GM21515 (cell line): ENCODE data around the gene CFAP65.

Experiments used
- ATAC-seq: cut with Tn5 transposase; IDR thresholded peaks from one replicate; pipeline ENCODE4 v1.9.1; 2021; ENCODE audit not compliant: unreplicated experiment

Gene CFAP65

DNA sequence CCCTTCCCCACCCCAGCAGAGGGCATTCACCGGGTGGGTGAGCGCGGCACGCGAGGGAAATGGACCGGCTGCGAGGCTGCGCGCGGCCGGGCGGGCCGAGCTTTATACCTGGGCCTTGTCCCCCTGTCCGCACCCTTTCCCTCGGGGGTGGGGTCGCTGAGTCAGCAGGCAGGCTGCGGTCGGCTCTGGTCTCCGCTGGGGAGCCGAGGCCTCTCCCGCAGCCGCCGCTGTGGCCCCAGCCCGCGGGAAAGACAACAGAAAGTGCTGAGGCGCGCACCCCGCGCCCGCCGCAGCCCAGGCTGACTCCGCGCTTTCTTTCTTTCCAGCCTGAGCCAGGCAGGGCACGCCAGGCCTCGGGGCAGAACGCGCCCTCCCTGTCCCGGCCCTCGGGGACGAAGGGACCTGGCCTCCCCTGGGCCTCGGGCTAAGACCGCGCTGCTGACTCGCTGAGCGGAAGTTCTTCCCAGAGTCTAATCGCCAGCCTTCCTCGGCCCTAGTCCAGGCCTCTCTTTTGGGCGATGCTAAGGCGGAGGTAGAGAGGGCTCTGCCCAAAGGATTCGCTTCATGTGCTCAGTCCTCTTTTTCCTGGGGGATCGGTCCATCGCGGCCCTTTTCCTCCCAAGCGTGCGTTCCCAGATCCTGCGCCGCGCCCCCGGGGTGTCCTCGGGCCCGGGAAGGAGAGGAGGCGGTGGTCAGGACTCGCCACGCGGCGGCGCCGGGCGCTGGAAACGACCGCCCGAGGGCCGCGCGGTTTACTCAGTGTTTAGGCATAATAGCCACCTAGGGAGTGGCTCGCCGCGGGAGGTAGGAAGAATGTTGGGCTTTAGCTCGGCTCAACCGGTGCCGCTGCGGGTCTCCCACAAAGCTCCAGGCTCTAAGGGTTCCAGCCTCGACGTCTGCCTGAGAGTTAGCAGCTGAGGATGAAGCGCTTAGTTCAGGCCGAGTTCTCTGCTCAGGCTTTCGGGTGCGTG lies 47.7 kb downstream of the CFAP65 start, which contains the start of gene CRYBA2:
TSS of gene CRYBA2 (minus strand) at position 78 of the 971 bp plus-strand sequence. CDS start 246 bp downstream, outside the sequence.
- ATAC-seq: no peak

- no peak for ATAC-seq
Observed at GRCh38 chr2:218992703-218993344, 48.5 kb downstream of the CFAP65 start.

GRCh38 chr2:218992196-218992595 lies 49.1 kb downstream of the CFAP65 start:
- ATAC-seq: no peak

- no peak for ATAC-seq
Observed at GRCh38 chr2:218991674-218992168, 49.6 kb downstream of the CFAP65 start.

DNA sequence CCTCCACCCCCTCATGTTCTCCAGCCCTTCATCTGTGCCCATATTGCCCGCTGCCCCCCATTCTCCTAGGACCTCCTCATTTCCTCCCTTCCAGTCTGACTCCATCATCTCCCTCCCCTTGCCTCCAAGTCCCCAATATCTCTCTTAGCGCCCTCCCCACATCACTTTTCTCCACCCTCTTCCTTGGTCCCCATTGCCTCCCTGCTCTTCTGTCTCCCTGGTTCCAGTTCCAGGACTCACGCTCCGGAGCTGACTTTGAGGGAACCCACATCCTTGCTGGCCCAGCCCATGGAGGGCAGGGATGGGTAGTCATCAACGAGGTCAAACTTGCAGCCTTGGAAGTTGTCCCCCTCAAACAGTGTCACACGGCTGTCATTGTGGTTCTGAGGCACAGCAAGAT lies 50.7 kb downstream of the CFAP65 start:
- ATAC-seq: no peak

DNA sequence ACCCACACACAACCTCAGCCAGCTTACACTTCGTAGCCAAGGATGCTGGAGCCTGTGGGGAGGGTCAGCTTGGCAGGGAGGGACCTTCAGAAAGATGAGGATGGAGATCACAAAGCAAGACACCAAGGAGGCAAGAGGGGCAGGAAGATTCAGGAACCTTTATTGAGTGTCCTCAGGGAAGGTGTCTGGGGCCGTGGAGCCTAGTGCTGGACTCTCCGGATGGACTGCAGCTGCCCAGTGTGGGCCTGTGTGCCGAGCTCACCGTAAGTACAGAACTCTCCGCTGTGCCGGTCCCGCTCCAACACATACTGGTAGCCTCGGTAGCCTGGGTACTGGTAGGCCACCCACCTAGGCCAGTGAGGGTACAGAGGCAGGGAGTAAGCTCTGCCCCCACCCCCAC lies 51.3 kb downstream of the CFAP65 start:
- ATAC-seq: no peak

DNA sequence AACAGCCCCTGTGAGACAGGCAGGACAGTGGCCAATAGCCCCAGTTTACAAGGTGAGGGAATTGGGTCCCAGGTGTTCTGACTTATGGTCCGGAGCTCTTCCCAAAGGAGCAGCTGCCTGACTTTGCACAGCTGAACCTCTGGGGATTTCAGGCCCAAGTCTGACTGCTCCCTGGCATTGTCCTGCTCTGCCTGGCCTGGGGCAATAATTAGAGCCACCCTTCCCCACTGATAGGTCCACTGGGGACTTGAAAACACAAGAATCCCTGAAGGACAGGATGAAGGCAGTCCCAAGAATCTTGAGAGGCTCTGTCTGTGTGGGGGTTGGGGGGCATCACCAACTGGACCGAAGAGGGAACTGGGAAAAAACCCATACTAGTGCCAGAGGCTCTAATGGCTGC lies 52.7 kb downstream of the CFAP65 start:
- no peak for ATAC-seq

GRCh38 chr2:218988164-218988563 lies 53.2 kb downstream of the CFAP65 start:
- no peak for ATAC-seq

DNA sequence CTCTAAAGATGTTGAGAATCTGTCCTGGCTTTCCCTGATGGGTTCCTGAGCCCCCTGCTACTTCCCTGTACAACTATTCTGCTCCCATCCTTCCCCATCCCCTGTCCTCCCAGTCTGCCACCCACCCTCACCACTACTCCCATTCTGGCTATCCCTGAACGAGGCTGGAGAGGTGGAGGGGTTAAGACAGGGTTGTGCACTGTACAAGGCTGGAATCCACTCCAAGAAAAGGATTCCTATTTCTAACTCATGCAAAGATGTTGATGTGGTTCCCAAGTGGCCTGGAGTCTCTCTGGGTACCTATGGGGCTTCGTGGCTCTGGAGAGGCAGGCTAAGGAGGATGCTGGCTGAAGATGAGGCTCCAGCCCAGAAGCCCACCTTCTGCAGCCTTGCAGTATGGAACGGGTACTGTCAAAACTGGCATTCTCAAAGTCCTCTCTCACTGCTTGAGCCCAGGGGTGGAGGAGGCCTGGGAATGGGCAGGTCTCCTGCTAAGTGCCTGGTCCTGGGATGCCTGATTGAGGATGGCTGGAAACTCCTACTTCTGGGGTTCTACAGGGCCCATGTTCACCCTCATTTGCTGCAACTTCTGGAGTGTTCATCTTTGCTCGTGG lies 55.1 kb downstream of the CFAP65 start:
- no peak for ATAC-seq

GRCh38 chr2:218985325-218986091 lies 55.8 kb downstream of the CFAP65 start:
- ATAC-seq: no peak

DNA sequence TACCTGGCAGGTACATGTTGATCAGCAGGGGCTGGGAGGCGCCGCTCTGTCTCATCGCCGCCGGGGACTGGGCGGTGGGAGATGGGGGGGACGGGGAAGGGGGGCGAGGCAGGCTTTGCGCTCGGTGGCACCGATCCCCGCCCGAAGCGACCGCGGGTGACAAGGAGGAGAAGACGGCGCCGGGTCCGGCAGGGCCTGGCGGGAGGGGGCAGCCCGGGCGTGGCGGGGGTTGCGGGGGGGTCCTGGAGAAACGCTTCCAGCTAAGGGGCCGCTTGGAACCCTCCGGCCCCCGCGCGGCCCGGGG lies 56.3 kb downstream of the CFAP65 start, which contains the start of gene FEV:
TSS of gene FEV (minus strand) at position 164 of the 304 bp plus-strand sequence. CDS start at position 55, 109 bp downstream.
- ATAC-seq: no peak

DNA sequence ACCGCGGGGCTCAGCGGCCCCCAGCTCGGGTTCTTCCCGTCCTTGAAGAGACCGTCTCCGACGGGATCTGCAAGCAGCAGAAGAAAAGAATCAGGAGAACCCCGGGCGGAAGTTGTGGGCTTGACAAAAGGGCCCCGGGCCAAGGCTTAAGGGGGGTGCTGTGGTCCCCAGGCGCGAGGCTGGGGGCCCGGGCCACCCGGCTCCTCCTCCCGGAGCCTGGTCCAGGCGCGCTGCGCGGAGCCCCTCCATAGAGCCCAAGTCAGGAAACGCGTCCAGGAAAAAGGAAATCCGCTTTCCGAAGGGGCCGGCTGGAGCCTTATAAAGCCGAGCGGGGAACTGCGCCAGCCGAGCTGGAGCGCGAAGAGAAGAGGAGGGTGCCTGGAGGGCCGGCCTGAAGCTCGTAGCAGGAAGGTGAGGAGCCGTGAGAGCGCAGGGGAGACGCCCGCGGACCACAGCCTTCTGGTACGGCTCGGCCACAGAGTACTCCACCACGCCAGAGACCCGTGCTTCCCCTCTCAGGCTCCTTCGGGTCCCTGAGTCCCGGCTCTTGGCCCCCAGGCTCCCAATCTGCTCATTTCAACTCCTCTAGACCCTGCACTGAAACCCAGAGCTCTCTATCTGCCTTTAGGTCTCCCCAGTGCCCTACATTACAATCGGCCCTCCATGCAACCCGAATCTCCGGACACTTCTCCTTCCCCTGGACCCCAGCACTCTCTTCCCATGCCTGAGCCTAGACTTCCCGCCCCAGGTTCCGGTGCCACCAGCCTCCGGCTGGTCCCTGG lies 56.9 kb downstream of the CFAP65 start:
- no peak for ATAC-seq

GRCh38 chr2:218983934-218984238 lies 57.4 kb downstream of the CFAP65 start:
- no peak for ATAC-seq

- ATAC-seq: no peak
Observed at GRCh38 chr2:218983263-218983933, 57.9 kb downstream of the CFAP65 start.

DNA sequence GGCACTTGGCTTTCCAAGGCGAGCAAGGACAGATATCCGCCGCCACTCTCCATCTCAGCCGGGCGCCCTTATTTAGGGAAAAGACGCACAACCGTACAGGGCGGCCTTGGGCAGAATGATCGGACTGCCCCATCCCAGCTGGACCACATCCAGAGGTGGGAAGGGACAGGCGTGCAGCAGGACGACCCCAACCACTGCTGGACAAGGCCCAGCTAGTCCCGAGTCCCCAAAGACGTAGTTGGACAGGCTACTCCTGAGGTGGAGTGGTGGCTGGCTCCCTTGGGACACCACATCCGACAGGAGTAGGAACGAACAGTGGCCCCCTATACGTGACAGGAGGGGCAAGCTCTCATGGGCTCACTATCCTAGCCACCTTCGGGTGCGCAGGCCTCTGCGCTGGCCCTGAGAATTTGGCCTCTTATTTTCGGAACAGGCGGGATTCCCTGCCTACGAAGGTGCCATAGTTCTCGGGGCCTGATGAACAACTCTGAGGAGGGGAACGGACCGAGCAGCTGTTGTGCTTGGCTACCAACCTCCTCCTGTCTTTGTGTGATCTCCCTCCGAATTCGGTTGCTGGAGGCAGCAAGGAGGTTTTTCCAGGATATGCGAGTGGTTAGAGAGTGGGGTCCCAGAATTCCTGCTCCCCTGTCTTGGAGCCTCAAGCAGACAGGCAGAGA lies 58.6 kb downstream of the CFAP65 start:
- no peak for ATAC-seq

- no peak for ATAC-seq
Observed at GRCh38 chr2:218981881-218982585, 59.3 kb downstream of the CFAP65 start.

GRCh38 chr2:218981390-218981880 lies 59.9 kb downstream of the CFAP65 start:
- ATAC-seq: no peak

DNA sequence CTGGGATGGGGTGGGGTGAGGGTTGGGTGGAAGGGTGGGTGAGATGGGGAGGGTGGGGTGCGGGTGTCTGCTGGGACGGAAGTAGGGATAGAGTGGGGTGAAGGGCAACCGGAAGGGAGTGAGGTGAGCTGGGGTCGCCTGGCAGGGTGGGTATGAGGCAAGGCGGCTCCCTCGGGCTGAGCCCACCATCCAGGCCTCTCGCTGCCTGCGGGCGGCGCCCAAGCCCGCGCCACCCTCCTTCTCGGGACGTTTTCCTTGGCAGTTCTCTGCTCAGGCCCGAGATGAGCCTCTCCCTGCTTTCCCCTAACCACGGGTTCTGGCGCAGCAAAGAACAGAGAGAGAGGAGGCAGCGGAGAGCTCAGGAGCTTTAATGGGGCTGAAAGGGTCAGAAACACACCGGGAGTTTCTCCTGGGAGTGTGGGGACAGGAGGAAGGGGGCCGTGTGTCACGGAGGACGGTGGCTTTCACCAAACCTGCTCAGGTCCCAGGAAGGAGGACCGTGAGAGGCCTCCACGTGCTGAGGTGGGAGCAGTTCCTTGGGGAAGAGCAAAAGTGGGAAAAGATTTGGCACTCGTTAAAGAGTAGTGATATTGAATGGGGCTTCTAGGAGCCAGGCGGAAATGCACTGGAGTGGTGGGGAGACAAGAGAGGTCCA lies 60.5 kb downstream of the CFAP65 start:
- ATAC-seq: no peak
